HG02798 (cell line): ENCODE measurements around the gene GNAO1.
"Not testable (repeated sequence)": the region's sequence is repeated elsewhere in the genome, so short reads cannot be mapped to it uniquely, and the experiment has no call there.

Experiments
- ATAC-seq: cut with Tn5 transposase; IDR thresholded peaks from one replicate; pipeline ENCODE4 v1.9.1; 2021; ENCODE audit warnings: mild to moderate bottlenecking; ENCODE audit not compliant: unreplicated experiment, poor library complexity

Gene GNAO1

DNA sequence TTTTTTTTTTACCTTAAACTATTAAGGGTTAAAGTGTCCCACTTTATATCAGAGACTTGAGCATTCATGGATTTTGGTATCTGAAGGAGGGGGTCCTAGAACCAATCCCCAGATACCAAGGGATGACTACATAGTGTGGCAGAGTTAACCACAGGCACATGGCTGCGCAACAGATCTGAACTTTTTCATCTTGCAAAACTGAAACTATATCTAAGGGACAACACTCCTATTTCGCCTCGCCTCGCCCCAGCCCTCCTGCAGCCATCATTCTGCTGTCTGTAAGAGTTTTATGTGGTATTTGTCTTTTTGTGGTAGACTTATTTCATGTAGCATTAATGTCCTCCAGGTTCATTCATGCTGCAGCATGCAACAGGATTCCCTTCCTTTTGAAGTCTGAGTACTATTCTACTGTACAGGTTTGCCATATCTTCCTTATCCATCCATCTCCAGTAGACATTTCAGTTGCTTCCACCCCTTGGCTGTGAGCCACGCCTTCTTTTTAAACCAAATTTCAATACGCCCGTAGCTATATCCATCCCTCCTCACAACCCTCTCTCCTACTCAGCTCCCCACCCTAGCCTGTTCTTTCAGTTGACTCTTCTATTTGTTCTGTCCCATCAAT is 180.8 kb downstream of the GNAO1 start:
- no peak for ATAC-seq

DNA sequence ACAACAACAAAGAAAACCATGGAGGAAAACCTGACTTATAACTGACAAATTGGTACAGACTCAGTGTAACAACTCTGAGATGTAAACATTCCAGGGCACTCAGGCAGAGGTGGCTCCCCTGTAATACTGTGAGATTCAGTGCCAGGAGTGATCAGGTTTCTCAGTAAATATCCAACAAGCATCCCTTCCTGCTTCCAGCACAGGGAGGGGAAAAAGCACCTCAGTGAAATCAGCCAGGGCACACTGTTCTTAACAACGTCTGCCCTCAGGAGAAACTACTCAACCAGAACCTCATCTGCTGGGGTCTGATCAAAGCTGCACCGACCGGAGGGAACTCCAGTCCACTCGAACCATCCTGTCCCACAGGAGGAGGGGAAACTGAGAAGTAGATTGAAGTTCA is 181.7 kb downstream of the GNAO1 start:
- no peak for ATAC-seq

DNA sequence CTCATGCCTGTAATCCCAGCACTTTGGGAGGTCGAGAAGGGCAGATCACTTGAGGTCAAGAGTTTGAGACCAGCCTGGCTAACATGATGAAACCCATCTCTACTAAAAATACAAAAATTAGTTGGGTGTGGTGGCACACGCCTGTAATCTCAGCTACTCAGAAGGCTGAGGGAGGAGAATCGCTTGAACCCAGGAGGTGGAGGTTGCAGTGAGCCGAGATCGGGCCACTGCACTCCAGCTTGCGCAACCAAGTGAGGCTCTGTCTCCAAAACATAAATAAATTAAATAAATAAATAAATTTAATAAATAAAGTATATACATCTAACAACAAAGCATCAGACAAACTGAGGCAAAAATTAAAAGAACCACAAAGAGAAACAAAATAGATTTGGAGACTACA is 184.5 kb downstream of the GNAO1 start:
- not testable (repeated sequence) for ATAC-seq

DNA sequence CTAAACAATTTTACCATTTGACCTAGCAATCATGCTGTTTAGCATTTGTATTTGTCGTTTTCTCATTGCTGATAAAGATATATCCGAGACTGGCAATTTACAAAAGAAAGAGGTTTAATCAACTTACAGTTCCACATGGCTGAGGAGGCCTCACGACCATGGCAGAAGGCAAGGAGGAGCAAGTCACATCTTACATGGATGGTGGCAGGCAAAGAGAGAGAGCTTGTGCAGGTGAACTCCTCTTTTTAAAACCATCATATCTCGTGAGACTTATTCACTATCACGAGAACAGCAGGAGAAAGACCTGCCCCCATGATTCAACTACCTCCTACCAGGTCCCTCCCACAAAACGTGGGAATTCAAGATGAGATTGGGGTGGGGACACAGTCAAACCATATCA is 187.8 kb downstream of the GNAO1 start:
- not testable (repeated sequence) for ATAC-seq

DNA sequence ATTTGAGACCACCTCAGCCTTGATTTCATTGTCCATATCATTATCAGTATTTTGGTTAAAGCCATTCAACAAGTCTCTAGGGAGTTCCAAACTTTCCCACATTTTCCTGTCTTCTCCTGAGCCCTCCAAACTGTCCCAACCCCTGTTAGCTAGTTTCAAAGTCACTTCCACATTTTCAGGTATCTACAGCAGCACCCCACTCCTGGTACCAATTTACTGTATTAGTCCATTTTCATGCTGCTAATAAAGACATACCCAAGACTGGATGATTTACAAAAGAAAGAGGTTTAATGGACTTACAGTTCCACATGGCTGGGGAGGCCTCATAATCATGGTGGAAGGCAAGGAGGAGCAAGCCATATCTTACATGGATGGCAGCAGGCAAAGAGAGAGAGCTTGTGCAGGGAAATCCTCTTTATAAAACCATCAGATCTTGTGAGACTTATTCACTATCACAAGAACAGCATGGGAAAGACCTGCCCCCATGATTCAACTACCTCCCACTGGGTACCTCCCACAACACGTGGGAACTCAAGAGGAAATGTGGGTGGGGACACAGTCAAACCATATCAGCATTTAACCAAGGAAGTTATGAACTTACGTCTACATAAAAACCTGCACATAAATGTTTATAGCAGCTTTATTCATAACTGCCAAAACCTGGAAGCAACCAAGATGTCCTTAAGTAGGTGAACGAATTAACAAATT is 189.6 kb downstream of the GNAO1 start:
- not testable (repeated sequence) for ATAC-seq

DNA sequence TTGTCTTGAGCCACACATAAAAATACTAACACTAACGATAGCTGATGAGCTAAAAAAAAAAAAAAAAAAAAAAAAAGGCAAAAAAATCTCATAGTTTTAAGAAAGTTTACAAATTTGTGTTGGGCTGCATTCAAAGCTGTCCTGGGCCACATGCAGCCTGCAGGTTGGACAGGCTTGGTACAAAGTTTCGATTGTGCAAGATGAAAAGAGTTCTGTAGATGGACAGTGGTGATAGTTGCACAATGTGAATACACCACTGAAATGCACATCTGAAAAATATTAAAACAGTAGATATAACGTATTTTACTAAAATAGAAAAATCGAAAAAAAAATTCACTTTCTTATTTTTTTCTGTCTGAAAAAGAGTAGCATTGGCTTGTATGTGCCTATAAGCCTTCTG is 191.2 kb downstream of the GNAO1 start:
- no peak for ATAC-seq

DNA sequence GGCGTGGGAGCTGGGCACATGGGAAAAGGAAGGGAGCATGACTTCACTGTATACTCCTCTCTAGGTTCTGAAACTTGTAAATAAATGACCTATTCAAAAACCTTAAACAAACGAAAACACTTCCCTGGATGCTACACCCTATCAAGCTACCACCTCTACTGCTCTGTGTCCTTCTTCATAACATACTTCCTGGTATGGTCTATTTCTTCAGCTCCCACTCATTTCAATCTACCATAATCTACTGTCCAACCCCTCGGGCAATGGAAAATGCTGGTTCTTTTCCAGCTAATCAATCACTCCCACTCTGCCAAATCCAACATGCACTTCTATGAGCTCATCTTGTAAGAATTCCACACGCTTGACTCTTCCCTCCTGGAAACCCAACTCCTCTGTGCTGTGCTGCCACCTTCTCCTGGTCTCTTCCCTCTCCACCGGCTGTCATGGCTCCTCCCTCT is 191.6 kb downstream of the GNAO1 start:
- ATAC-seq, result no peak

DNA sequence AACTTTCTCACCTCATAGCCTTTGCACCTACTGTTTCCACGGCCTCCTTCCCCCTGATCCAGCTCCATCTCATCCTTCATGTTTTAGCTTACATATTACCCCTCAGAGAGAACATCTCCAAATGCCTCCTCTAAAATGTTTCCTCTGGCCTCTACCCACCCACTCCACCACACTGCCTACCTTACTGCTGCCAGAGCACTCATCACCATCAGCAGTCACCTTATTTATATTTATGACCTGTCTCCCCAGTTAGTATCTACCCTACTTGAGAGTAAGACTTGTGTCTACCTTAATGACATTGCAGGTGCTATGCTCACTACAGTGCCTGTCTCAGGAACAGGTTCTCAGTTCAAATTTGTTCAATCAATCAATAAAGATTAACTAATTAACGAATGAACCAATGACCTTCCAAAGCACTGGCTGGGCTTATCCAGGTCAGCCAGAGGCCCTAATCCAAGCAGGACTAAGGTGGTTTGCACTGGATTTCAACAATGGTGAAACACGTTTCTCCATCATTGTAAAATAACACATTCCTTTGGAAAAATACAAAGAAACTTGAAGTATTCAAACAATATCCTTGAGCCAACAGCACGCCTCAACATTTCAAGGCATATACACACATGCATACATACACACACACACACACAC is 192.9 kb downstream of the GNAO1 start:
- no peak for ATAC-seq

DNA sequence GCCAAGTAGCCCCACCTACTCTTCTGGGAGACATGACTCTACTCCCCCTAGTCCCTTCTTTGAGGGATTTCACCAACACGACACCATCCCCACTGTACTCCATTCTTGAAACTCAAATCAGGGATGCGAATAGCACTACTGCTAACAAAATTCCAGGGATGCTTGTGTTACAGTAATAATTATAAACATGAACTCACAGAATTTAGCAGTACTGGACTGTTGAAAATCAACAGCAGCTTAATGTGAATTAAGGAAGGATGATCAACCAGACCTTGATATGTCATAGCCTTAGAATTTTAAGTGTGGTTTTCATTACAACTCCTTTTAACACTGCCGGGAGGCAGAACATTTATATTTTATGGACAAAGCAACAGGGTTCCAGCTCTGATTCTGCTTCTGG is 196.1 kb downstream of the GNAO1 start:
- no peak for ATAC-seq

DNA sequence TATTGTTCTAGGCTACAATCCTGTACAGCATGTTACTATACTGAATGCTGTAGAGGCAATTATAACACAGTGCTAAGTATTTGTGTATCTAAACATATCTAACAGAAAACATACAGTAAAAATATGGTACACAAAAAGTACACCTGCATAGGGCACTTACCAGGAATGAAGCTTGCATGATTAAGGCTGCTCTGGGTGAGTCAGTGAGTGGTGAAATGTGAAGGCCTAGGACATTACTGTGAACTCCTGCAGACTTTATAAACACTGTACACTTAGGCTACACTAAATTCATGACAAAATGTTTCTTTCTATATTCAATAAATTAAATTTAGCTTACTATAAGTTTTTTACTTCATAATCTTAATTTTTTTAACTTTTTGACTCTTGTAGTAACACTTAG is 196.9 kb downstream of the GNAO1 start:
- ATAC-seq, result no peak

DNA sequence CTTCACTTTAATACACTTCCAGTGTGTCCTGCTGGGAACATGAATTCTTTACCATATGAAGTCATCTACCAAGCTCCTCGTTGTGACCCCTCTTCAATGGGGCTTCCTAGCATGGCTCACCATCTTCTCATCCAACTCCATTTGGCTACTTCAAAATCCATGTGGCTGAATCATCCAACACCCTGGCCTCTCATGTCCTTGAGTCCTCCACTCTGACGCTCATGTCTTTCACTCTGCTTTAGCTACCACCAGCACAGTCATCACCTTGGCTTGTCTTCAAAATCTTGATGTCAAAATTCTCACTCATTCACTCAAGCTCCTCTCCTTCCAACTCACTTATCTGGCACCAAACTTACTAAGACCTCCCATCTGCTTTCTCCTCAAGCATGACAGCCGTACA is 198.3 kb downstream of the GNAO1 start:
- ATAC-seq, result no peak

DNA sequence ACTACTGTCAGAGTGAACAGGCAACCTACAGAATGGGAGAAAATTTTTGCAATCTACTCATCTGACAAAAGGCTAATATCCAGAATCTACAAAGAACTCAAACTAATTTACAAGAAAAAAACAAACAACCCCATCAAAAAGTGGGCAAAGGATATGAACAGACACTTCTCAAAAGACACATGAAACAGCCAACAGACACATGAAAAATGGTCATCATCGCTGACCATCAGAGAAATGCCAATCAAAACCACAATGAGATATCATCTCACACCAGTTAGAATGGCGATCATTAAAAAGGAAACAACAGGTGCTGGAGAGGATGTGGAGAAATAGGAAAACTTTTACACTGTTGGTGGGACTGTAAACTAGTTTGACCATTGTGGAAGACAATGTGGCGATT is 205.4 kb downstream of the GNAO1 start:
- ATAC-seq, result not testable (repeated sequence)

DNA sequence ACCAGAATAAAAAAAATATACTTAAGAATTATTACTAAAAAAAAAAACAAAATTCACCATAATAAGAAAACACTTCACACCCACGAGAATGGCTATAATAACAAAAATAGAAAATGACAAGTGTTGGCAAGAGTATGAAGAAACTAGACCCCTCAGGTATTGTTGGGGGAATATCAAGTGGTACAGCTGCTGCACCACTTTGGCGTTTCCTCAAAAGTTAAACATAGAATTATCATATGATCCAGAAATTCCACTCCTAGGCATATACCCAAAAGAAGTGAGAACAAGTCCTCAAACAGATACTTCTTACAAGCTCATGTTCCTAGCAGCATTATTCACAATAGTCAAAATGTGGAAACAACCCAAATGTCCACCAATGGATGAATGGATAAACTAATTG is 207.8 kb downstream of the GNAO1 start:
- no peak for ATAC-seq

DNA sequence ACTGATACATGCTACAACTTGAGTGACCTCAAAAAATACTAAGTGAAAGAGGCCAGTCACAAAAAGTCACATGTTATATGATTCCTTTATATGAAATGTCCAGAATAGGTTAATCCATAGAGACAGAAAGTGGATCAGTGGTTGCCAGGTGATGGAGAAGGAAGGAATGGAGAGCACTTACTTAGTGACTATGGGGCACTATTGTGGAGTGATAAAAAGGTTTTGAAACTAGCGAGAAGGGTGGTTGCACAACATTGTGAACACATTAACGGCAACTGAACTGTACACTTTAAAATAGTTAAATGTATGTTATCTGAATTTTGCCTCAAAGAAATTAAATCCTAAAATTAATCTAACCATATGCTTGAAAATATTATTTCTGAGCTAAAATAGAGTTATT is 208.2 kb downstream of the GNAO1 start:
- ATAC-seq, result no peak

DNA sequence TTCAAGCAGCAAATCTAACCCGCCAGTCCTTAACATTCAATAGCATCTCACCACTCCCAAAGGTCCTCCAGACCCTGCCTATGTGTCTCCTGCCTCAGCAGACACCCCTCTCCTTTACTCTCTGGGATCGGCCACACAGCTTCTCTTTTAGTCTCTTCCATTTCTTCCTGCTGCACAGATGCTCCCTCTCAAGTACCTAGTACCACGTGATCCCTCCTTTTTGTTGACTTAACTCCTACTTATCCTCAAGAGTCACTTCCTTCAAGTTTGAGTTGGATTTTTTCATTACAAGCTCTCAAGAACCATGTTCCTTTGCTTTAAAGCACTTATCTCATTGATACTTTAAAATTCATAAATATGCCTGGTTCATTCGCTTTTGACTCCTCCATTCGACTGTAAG is 209.2 kb downstream of the GNAO1 start:
- ATAC-seq, result no peak

DNA sequence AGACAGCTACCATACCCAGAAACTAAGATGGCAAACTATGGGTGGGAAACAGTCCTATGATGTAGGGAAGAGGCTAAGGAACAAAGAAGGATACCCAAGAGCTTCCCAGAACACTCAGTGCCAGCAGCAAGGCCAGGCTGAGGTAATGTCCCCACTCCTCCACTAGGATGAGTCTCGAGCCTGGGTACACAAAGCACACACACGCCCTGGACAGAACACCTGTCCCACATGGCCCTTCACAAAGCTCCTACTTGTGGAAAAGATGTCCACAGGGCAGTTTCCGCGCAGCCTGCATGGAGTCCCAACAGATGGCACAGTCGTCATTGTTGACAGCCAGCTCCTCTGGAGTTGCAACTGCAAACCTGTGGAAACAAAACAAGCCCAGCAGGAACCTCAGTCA is 210.2 kb downstream of the GNAO1 start:
- ATAC-seq, result peak; percentile 46

DNA sequence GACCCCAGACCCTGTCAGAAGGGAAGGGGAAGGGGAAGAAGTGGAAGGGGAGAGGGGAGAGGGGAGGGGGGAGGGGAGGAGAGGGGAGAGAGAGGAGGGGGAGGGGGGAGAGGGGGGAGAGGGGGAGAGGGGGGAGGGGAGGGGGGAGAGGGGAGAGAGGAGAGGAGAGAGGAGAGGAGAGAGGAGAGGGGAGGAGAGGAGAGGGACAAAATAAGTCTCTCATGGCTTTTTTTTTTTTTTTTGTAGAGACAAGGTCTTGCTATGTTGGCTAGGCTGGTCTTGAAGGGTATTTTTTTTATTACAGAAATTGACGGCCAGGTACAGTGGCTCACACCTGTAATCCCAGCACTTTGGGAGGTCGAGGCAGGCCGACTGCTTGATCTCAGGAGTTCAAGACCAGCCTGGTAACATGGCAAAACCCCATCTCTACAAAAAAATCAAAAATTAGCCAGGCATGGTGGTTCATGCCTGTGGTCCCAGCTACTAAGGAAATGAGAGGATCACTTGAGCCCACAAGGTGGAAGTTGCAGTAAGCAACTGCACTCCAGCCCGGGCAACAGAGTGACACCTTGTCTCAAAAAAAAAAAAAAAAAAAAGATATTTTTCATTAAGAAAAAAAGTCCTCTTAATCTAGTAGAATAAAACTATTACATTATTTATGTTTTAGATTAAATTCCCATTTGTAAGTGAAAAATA is 214.8 kb downstream of the GNAO1 start:
- ATAC-seq, result no peak
